NCI-H1417 (cell line): Measurements from ENCODE around the gene NUDT16L1.
A peak's percentile ranks its signal among the peaks of the same experiment; 100 is the strongest.

Experiments
- DNase-seq, 3 experiments: peaks; one replicate each; lab custom pipeline; 2025; lab: John Stamatoyannopoulos, UW

Gene NUDT16L1

DNA sequence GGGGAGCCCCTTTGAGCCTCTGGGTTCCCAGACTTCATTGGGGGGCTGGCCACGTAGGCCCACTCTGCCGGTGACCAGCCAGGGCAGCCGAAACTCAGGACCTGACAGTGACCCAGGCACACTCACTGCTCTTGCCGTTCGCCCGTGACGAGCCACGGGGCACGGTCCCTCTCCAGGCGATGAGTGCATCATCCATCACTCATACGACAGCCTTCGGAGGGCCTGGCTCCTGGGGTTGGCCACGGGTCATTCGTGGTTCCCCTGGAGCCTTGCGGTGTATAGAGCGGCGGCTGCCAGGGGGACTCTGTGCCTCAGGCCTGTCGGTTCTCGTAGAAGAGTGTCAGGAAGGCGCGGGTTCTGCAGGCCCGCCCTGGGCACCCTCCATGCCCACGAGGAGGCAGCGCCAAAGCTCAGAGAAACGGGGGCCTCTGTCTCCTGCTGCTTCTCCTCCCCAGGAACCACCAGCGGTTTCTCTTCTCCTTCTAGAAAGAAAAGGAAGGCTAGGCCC lies 11.2 kb upstream of the NUDT16L1 start:
- DNase-seq = no peak

DNA sequence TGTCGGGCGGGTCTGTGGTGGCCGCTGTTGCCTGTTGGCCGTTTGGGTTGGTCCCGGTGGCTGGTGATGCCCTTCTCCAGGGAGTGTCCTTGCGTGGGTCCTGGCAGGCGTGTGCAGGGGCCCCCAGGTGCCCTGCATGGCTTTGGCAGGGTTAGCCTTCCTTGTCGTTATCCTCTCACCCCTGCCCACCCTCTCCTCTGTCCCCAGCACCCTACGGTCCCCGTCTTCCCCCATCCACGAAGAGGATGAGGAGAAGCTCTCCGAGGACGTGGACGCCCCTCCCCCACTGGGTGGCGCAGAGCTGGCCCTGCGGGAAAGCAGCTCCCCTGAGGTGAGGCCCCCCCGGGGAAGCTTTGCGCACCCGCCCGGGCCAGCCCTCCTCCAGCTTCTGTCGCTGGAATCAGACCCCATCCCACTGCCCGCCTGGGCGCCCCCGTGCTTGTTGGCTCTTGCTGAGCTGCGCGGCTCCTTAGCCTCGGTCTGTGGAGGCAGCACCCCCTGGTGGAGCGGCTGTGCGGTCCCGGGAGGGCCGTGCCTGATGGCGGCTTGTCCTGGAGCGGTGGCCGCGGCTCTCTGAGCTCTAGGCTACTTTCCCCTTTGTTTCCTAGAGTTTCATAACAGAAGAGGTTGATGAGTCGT lies 10.6 kb upstream of the NUDT16L1 start:
- DNase-seq = peak in 1 of 3 experiments; percentile 12

DNA sequence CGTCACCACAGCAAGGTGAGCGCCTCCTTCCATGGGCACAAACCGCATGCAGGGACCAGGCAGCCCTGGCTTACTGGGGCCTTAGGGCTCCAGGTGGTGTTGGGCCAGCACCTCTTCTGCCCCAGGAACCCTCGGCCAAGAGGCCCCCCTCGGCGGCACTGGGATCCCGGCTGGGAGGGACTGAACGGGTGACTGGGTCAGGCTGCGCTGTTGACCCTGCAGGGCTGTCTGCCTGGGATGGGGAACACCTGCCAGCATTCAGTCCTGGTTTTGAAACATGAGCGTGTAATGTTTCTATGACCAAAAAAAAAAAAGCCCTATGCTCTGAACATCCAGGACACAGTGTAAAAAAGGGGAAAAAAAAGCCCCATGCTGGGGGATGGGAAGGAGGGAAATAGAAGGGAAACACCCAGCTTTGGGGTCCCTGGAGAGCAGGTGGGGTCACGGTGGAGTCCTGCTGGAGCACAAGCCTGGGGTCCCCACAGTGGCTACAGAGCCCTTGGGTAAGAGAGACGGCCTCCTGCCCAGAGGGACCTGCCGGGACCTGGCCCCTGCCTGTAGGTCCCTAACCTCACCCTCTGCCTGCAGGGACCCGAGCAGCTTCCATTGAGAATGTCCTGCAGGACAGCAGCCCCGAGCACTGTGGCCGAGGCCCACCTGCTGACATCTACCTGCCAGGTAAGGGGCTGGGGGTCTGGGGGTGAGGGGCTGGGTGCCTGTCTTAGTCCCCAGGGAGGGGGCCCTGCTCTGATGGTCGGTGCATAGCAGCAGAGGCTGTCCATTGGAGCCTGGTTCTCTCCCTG lies 9.9 kb upstream of the NUDT16L1 start:
- DNase-seq = no peak

GRCh38 chr16:4684058-4684715 lies 9.2 kb upstream of the NUDT16L1 start:
- DNase-seq = no peak

- DNase-seq = no peak
Measured at GRCh38 chr16:4684763-4685162, 8.6 kb upstream of the NUDT16L1 start.

DNA sequence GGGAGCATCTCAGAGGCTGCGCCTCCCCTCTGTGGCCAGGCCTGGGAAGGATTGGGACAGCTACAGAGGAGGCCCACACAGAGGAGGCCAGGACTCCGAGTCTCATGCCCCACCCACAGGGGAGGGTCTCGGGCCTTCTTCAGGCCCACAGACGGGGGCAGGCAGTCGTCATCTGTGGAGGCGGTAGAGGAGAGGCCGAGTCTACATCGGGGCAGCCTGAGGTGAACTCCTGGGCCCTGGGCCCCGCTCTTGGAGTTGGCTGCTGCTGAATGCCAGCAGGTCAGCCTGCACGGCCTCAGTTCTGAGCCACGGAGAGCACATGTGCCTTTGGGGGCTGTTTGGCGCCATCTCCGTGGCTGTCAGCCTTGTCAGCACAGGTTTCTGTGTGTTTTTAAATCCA lies 8.1 kb upstream of the NUDT16L1 start:
- DNase-seq = no peak

DNA sequence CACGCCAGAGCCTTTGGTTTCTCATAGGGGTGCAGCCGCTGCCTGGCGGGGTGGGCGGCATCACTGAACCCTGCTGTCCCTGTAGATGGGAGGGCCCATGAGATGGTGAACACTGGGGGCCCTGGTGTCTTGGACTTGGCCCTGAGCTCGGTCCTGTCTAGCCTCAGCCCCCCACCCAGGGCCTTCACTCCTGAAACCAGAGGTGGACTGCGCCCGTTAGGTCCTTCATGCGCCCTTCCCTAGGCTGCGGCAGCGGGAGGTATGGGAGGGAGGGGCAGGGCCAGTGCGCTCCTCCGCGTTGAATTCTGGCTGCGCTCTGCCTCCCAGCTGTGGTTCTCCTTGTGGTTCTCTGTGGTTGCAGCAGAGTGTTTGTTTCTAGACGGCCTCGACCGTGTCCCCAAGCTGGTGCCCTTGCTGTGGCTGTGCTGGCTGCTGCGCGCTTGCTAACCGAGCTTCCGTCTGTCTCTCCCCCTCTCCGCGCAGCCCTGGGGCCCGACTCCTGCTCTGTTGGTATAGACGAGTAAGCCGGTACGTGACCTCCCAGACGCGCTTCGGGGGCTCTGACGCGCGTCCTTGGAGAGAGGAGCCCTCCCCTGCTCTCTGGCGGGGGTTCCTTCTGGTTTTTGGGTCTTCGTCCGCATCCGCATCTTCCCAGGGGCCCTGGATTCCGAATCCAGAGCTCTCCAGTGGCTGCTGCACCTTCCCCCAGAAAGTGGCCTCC lies 7.4 kb upstream of the NUDT16L1 start:
- no peak for DNase-seq

DNA sequence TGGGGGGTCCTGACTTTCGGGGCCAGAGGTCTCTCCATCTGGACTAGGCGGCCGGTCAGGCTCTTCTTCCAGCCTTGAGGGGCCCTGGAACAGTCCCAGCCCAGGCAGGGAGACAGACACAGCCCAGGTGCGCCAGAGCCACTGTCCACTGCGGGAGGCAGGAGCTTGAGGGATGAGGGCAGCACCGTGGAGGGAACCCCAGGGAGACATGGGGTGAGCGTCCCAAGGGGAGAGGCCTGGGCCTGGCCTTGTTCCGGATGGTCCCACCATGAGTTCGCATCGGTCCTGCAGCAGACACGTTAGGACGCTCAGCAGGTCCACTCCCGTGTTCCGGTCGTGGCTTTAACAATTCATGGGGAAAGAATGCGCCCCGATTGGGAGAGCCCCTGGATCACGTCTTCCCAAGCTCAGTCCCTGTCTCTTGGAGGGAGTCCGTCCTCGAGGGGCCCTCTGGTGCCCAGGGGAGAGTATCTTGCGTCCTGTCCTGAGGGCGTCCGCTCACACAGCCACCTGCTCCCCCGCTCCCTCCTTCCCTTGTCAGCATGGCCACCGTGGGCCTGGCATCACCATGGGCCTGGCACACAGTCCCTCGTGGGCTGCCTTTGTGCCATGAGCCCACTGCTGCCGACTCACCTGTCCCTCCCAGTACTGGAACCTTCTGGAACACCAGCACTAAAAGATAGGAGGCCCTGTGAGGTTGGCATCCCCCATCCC lies 6.7 kb upstream of the NUDT16L1 start:
- no peak for DNase-seq

DNA sequence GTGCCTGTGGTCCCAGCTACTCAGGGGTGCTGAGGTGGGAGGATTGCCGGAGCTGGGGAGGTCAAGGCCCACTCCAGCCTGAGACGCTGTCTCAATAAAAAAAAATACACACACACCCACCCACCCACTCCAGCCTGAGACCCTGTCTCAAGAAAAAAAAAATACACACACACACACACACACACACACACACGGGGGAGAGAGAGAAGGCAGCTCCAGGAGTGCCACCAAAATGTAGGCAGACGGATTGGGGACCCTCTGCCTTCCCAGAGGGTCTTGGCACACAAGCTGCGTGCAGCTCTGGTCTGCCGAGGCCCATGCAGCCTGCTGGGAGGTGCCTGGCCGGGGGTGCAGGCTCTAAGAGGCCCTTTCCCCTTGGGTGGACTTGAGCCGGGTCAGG lies 5.9 kb upstream of the NUDT16L1 start:
- no peak for DNase-seq

GRCh38 chr16:4687946-4688673 lies 5.3 kb upstream of the NUDT16L1 start:
- DNase-seq = no peak

DNA sequence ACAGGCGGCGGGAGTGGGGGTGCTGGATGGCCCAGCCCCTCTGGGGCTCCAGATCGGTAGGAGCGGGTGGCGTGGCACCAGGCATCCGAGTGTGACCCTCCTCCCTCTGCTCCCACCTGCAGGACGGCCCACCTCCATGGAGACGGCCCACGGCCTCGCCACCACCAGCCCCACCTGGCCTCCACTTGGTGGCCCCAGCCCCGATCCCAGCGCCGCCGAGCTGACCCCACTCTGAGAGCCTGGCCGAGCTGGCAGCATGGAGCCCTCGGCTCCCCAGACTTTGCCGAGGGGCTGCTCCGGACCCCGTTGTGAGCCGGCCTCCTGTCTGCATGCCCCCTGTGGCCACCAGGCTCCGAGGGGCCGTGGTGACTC lies 4.7 kb upstream of the NUDT16L1 start:
- no peak for DNase-seq

DNA sequence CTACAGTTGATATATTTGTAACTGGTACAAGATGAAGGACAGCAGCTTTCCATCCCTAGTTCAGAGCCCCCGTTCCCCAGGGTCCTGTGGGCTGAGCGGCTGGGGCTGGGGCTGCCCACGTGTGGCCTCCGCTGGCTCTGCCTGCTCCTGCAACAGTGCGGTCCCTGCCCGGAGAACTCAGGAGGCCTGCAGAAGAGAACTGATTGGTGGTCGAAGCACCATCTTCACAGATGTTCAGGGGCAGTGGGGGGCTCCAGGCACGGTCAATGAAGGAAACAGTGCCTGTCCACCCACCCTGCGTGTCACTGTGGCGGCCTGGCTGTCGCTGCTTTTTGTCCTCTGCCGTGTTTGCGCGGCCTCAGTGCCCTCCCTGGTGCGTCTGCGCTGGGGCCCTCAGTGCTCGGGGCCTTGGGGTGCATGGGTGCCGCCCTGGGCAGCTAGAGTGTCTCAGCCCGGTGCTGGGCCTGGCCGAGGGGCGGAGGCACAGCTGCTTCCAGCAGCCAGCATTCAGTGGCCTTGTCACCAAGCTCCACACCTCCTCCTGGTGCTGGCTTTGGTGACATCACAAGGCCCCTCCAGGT lies 4.2 kb upstream of the NUDT16L1 start:
- no peak for DNase-seq

- DNase-seq = no peak
Measured at GRCh38 chr16:4689864-4690704, 3.3 kb upstream of the NUDT16L1 start.

- no peak for DNase-seq
Measured at GRCh38 chr16:4690946-4691665, 2.3 kb upstream of the NUDT16L1 start.

- DNase-seq = no peak
Measured at GRCh38 chr16:4691666-4692412, 1.5 kb upstream of the NUDT16L1 start.

DNA sequence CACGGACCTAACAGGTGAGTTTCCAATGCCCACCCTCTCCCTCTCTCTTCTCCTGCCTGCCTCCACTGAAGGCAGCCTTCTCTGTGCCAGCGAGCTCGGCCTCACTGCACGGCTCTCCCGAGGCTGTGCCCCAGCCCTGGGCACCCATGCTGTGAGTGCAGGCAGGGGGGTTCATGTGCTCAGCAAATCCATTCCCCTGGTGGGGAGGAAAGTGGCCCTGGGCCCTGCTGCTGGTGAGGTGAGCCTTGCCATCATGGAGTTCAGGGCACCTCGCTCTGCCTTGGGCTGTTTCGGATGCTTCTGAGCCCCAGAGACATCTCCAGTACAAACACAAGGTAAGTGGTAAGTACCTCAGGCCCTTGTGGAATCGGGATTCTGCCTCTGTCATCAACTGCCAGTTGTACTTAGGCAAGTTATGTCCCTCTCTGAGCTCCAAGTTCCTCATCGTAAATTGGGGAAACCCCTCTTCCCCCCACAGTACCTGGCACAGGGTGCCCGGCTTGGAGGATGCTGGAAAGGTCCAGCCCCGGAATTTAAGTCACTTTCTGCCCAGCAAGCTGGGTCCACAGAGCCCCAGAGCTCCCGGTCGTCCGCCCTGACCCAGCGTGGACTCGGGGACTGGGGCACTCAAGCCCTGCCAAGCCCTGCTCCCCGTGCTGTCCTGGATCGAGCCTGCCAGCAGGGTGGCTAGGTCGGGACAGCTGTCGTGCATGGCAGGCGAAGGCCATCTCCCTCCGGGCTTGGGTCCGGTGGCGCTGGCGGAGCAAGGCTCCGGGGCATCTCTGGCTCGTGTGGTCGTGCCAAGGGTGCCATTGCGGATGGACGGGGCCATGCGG lies 684 bp upstream of the NUDT16L1 start:
- peak in 1 of 3 experiments; percentile 44 for DNase-seq

GRCh38 chr16:4693956-4694641 lies 737 bp downstream of the NUDT16L1 start:
- peak in 1 of 3 experiments; percentile 71 for DNase-seq
